Measurements from ENCODE around the gene JDP2. TPM values are rescaled to one million over a fixed set of nuclear protein-coding genes. Genes with fewer than 3 reads are reported as not detected.

The JDP2 gene
- total and polyA plus RNA-seq, 4 donors = 13.8 to 30.4 (median 24.0) TPM

DNA sequence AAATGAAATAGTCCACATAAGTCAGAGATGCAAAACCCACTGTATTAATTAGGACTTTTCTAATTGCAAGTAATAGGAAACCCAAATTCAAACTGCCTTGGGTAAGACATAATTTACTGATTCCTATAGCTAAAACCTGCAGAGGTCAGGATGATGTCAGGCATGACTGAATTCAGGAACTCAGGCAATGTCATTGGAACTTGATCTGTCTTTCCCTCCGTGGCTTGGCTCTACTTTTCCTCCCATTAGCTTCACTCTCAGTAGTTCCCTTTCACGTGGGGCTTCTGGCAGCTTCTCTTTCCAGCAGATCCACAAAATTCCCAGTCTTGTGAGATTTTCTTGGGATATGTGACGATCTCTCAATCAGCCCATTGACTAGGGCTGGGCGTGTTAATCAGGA lies 2.4 kb upstream of the JDP2 start:
- WGBS (ENCODE audit: insufficient coverage) = 33% methylated on average over 1 of the region's 4 CpGs
- DNase-seq (ENCODE audit: low read depth in 4 of 6, low spot score in 6 of 6) = no peak
- H3K36me3 ChIP-seq (ENCODE audit: control insufficient read depth, insufficient read depth, low read length) = no peaks in the 10 kb centered on the region
- H3K4me1 ChIP-seq (ENCODE audit: control insufficient read depth, insufficient read depth, low read length) = peaks cover 32% of the 10 kb centered on the region
- H3K9me3 ChIP-seq (ENCODE audit: control insufficient read depth, insufficient read depth, low read length) = no peaks in the 10 kb centered on the region
- H3K4me3 ChIP-seq (ENCODE audit: low read depth, low read length) = no peak overlapping the region
- H3K27ac ChIP-seq (ENCODE audit: low read depth, low read length) = no peak overlapping the region
- H3K27me3 ChIP-seq (ENCODE audit: control insufficient read depth, insufficient read depth, low read length) = no peaks in the 10 kb centered on the region

DNA sequence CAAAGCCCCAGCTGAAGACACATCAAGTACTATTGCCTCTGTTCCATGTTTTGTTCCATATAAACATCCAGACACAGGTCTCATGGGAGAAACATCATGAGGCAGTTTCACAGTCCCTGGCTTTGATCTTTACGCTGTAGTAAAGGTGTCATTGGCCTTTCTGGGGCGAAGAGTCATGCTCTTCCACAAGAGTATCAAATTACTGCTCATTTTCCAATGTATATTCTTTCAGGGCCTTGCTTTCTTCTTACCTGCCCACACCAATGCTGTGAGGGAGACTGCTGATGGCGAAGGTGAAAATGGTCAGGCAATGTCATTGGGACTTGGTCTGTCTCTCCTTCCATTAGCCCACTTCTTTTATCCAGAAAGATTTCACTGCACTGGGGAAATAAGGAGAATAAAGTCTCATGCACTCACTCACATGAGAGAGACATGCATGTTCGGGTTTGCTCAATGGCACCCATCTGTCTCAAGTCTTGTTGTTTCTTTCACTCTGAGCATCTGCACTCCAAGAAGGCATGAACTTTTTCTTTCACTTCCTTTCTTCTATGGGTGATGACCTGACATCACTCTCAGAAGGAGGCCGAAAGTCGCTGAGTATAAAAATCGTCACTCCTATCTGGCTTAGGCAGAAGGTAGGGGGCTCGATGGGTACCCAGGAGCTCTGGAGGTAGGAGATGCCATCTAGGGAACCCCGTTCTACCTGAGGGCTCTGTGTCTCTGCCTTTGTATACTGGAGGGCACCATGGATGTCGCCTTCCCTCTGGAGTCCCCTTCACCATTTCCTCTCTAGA lies 1.3 kb upstream of the JDP2 start:
- Histone ChIP-seq H3K27me3 (ENCODE audit: control insufficient read depth, insufficient read depth, low read length) (no peaks in the 10 kb centered on the region), H3K4me3 (ENCODE audit: low read depth, low read length) (peak overlapping the region; percentile 61), H3K27ac (ENCODE audit: low read depth, low read length) (peak overlapping the region; percentile 88), H3K36me3 (ENCODE audit: control insufficient read depth, insufficient read depth, low read length) (peaks cover 2% of the 10 kb centered on the region), H3K4me1 (ENCODE audit: control insufficient read depth, insufficient read depth, low read length) (peaks cover 43% of the 10 kb centered on the region), H3K9me3 (ENCODE audit: control insufficient read depth, insufficient read depth, low read length) (no peaks in the 10 kb centered on the region)
- no peak for DNase-seq (ENCODE audit: low read depth in 4 of 6, low spot score in 6 of 6)
- WGBS (ENCODE audit: insufficient coverage) = 84% methylated on average over 6 of the region's 10 CpGs

GRCh38 chr14:75427126-75427481 lies 718 bp upstream of the JDP2 start:
- Histone ChIP-seq H3K9me3 (ENCODE audit: control insufficient read depth, insufficient read depth, low read length) (no peaks in the 10 kb centered on the region), H3K4me1 (ENCODE audit: control insufficient read depth, insufficient read depth, low read length) (peaks cover 49% of the 10 kb centered on the region), H3K36me3 (ENCODE audit: control insufficient read depth, insufficient read depth, low read length) (peaks cover 6% of the 10 kb centered on the region), H3K27me3 (ENCODE audit: control insufficient read depth, insufficient read depth, low read length) (no peaks in the 10 kb centered on the region), H3K27ac (ENCODE audit: low read depth, low read length) (peak overlapping the region; percentile 88), H3K4me3 (ENCODE audit: low read depth, low read length) (peak overlapping the region; percentile 61)
- DNase-seq (ENCODE audit: low read depth in 4 of 6, low spot score in 6 of 6) = no peak
- WGBS (ENCODE audit: insufficient coverage) = 20% methylated on average over 10 of the region's 15 CpGs

DNA sequence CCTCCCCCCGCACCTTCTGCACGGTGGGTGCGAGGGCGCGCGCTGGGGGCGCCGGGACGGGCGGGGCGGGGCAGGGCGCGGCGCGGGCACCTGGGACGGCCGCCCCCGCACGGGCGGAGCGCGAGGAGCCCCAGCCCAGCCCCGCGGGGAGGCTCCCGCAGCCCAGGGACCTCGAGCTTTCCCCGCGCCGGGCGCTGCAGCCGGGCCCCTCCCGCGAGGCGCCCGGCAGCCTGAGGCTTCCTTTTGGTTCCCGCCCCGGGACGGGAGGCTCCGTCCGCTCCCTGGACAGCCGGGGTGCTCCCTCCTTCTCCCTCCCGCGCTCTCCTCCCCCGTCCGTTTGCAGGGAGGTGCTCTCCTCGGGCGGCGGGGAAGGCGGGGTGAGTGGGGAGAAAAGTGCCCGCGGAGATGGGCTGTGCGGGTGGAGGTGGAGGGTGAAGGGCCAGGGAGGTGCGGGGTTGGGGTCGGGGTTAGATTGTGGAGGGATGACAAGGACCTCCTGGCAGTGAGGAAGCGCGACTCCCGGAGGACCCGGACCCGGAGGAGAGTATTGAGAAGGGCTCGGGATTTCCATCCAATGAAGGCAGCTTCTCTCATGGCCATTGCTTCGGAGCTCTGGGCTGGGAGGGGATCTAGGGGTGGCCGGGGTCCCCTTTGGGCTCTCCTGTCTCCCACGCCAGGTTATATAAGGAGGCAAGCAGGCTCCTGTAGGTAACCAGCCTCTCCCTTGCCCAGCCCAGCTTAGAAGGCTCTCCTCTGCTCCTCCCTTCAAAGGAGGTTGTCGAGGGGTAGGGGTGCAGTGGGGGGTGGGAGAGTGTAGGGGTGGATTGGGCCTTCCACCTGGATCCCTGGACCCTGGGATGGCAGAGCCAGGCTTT lies 645 bp downstream of the JDP2 start:
- Histone ChIP-seq H3K27ac (ENCODE audit: low read depth, low read length) (peak overlapping the region; percentile 81), H3K27me3 (ENCODE audit: control insufficient read depth, insufficient read depth, low read length) (no peaks in the 10 kb centered on the region), H3K9me3 (ENCODE audit: control insufficient read depth, insufficient read depth, low read length) (no peaks in the 10 kb centered on the region), H3K36me3 (ENCODE audit: control insufficient read depth, insufficient read depth, low read length) (peaks cover 10% of the 10 kb centered on the region), H3K4me3 (ENCODE audit: low read depth, low read length) (peak overlapping the region; percentile 61), H3K4me1 (ENCODE audit: control insufficient read depth, insufficient read depth, low read length) (peaks cover 50% of the 10 kb centered on the region)
- WGBS (ENCODE audit: insufficient coverage) = 2% methylated on average over 53 of the region's 64 CpGs
- DNase-seq (ENCODE audit: low read depth in 4 of 6, low spot score in 6 of 6) = no peak

DNA sequence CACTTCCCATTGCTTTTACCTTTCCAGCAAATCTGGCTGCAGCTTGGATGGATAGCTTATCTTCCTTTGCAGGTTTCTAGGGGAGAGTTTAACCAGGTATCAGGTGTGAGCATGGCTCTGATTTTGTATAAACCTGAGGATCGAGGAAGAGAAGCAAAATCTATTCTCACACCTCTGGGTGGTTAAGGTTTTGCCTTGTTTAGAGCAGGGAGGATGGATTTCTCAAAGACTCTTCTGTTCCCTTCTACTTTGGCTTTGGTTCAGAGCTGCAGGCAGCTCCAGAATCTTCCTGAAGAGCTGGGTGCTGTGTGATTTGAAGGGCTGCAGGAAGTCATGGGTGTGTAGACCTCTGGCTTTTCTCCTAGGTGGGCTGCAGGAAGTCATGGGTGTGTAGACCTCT lies 1.7 kb downstream of the JDP2 start:
- peaks cover 50% of the 10 kb centered on the region for H3K4me1 ChIP-seq (ENCODE audit: control insufficient read depth, insufficient read depth, low read length)
- no peaks in the 10 kb centered on the region for H3K9me3 ChIP-seq (ENCODE audit: control insufficient read depth, insufficient read depth, low read length)
- H3K27ac ChIP-seq (ENCODE audit: low read depth, low read length) = peak overlapping the region; percentile 81
- DNase-seq (ENCODE audit: low read depth in 4 of 6, low spot score in 6 of 6) = no peak
- 50% methylated on average over 1 of the region's 1 CpG for WGBS (ENCODE audit: insufficient coverage)
- H3K27me3 ChIP-seq (ENCODE audit: control insufficient read depth, insufficient read depth, low read length) = no peaks in the 10 kb centered on the region
- H3K4me3 ChIP-seq (ENCODE audit: low read depth, low read length) = peak overlapping the region; percentile 61
- H3K36me3 ChIP-seq (ENCODE audit: control insufficient read depth, insufficient read depth, low read length) = peaks cover 10% of the 10 kb centered on the region

DNA sequence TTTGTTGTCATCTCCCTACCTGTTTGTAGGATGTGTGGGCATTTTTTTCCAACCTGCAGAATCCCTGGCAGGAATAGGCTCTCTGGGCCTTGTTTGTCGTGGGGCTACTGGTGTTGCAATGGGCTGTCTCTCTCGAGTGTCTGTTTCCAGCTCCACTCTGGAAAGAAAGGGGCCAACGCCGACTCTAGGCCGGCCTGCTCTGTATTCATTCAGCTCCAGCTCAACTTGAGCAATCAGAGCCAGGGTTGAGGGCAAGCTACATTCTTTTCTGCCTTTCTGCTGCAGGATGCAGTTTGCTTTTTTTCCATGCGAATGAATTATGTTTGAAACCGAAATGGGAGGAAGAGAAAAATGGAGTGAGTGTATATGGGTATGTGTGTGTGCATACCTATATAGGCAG lies 2.3 kb downstream of the JDP2 start:
- Histone ChIP-seq H3K4me1 (ENCODE audit: control insufficient read depth, insufficient read depth, low read length) (peaks cover 54% of the 10 kb centered on the region), H3K9me3 (ENCODE audit: control insufficient read depth, insufficient read depth, low read length) (no peaks in the 10 kb centered on the region), H3K27me3 (ENCODE audit: control insufficient read depth, insufficient read depth, low read length) (no peaks in the 10 kb centered on the region), H3K27ac (ENCODE audit: low read depth, low read length) (peak overlapping the region; percentile 81), H3K4me3 (ENCODE audit: low read depth, low read length) (peak overlapping the region; percentile 61), H3K36me3 (ENCODE audit: control insufficient read depth, insufficient read depth, low read length) (peaks cover 14% of the 10 kb centered on the region)
- WGBS (ENCODE audit: insufficient coverage) = 18% methylated on average over 6 of the region's 7 CpGs
- no peak for DNase-seq (ENCODE audit: low read depth in 4 of 6, low spot score in 6 of 6)

GRCh38 chr14:75430526-75430925 lies 2.7 kb downstream of the JDP2 start:
- peak overlapping the region; percentile 61 for H3K4me3 ChIP-seq (ENCODE audit: low read depth, low read length)
- H3K36me3 ChIP-seq (ENCODE audit: control insufficient read depth, insufficient read depth, low read length) = peaks cover 15% of the 10 kb centered on the region
- 38% methylated on average over 10 of the region's 10 CpGs for WGBS (ENCODE audit: insufficient coverage)
- H3K27me3 ChIP-seq (ENCODE audit: control insufficient read depth, insufficient read depth, low read length) = no peaks in the 10 kb centered on the region
- peaks cover 55% of the 10 kb centered on the region for H3K4me1 ChIP-seq (ENCODE audit: control insufficient read depth, insufficient read depth, low read length)
- no peaks in the 10 kb centered on the region for H3K9me3 ChIP-seq (ENCODE audit: control insufficient read depth, insufficient read depth, low read length)
- peak overlapping the region; percentile 81 for H3K27ac ChIP-seq (ENCODE audit: low read depth, low read length)
- peak in 2 of 6 donors; percentile 73 to 95 for DNase-seq (ENCODE audit: low read depth in 4 of 6, low spot score in 6 of 6)

GRCh38 chr14:75430976-75431375 lies 3.2 kb downstream of the JDP2 start:
- Histone ChIP-seq H3K9me3 (ENCODE audit: control insufficient read depth, insufficient read depth, low read length) (no peaks in the 10 kb centered on the region), H3K27ac (ENCODE audit: low read depth, low read length) (peak overlapping the region; percentile 81), H3K36me3 (ENCODE audit: control insufficient read depth, insufficient read depth, low read length) (peaks cover 15% of the 10 kb centered on the region), H3K4me1 (ENCODE audit: control insufficient read depth, insufficient read depth, low read length) (peaks cover 55% of the 10 kb centered on the region), H3K4me3 (ENCODE audit: low read depth, low read length) (peak overlapping the region; percentile 16), H3K27me3 (ENCODE audit: control insufficient read depth, insufficient read depth, low read length) (no peaks in the 10 kb centered on the region)
- 48% methylated on average over 5 of the region's 6 CpGs for WGBS (ENCODE audit: insufficient coverage)
- DNase-seq (ENCODE audit: low read depth in 4 of 6, low spot score in 6 of 6) = no peak

- peak overlapping the region; percentile 81 for H3K27ac ChIP-seq (ENCODE audit: low read depth, low read length)
- no peak for DNase-seq (ENCODE audit: low read depth in 4 of 6, low spot score in 6 of 6)
- H3K4me1 ChIP-seq (ENCODE audit: control insufficient read depth, insufficient read depth, low read length) = peaks cover 53% of the 10 kb centered on the region
- H3K27me3 ChIP-seq (ENCODE audit: control insufficient read depth, insufficient read depth, low read length) = no peaks in the 10 kb centered on the region
- peaks cover 15% of the 10 kb centered on the region for H3K36me3 ChIP-seq (ENCODE audit: control insufficient read depth, insufficient read depth, low read length)
- H3K4me3 ChIP-seq (ENCODE audit: low read depth, low read length) = no peak overlapping the region
- whole genome bisulfite sequencing (ENCODE audit: insufficient coverage) = 90% methylated on average over 3 of the region's 4 CpGs
- no peaks in the 10 kb centered on the region for H3K9me3 ChIP-seq (ENCODE audit: control insufficient read depth, insufficient read depth, low read length)
These were observed 4.0 kb downstream of the JDP2 start for GRCh38 chr14:75431827-75432226.

Data from spinal cord (tissue), 10 donors.